VCaP (cell line): ENCODE measurements around the gene INTS6.

Source experiments
- H3K27ac ChIP-seq: fragments of 450-650 bp; 2 replicates; pipeline ENCODE4 v1.5.1; 2017
- TF ChIP-seq, protein P1 (sequence below): fragments of 450-650 bp; conservative IDR thresholded peaks from 2 replicates; pipeline ENCODE4 v1.5.1; 2017; ENCODE audit warnings: mild to moderate bottlenecking, moderate library complexity

Gene INTS6

DNA sequence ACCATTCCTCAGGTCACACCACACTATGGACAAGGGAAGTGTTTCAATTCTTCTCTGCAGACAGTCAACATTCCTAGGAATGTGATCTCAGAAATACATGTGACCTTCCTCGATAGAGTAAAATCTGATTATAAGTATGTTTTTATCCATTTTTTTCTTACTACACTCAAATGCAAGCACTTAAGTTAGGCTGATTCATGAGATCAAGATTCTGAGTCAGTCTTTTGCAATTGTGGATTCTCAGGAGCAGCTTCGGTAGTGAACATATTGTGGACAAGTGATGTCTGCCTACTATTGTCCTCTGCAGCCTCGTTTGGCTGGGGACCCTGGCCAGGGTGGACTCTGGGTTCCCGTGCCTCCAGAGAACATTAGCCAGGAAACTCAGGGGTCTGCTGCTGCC lies 110.1 kb downstream of the INTS6 start:
- TF ChIP-seq, protein P1, sequence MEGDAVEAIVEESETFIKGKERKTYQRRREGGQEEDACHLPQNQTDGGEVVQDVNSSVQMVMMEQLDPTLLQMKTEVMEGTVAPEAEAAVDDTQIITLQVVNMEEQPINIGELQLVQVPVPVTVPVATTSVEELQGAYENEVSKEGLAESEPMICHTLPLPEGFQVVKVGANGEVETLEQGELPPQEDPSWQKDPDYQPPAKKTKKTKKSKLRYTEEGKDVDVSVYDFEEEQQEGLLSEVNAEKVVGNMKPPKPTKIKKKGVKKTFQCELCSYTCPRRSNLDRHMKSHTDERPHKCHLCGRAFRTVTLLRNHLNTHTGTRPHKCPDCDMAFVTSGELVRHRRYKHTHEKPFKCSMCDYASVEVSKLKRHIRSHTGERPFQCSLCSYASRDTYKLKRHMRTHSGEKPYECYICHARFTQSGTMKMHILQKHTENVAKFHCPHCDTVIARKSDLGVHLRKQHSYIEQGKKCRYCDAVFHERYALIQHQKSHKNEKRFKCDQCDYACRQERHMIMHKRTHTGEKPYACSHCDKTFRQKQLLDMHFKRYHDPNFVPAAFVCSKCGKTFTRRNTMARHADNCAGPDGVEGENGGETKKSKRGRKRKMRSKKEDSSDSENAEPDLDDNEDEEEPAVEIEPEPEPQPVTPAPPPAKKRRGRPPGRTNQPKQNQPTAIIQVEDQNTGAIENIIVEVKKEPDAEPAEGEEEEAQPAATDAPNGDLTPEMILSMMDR: no peak
- no peak overlapping the region for H3K27ac ChIP-seq

DNA sequence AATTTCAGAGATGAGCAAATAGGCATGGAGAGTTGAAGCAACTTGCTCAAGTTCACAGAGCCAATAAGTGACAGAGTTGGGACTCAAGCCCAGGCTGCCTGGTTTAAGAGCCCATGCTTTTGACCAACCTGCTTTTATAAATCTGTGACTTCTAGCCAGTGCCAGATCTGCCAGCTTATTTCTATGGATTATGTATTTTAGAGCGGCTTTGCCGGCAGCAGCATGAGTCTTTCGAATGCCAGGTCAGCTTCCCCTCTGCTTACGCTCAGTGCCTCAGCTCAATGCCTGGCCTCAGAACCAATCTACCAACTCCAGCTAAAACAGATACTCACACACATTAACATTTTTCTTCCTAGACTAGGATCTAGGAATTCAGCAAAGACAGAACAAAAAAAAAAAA lies 111.0 kb downstream of the INTS6 start:
- no peak overlapping the region for H3K27ac ChIP-seq
- TF ChIP-seq, protein P1: no peak

DNA sequence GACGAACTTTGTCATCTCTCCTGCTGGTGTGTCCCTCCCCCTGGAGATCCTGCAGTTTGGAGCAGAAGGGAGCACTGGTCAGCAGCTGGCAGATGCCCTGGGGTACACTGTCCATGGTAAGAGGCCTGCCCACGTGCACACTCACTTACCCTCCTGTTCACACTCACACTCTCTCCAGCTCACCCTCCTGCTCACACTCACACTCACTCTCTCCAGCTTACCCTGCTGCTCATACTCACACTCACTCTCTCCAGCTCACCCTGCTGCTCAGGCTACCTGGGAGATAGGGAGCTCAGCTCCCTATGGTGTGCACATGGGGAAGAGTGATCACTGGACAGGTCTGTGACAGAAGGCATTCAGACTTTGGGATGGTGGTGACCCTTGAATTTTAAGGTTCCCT lies 111.6 kb downstream of the INTS6 start:
- TF ChIP-seq, protein P1: no peak
- H3K27ac ChIP-seq: no peak overlapping the region

DNA sequence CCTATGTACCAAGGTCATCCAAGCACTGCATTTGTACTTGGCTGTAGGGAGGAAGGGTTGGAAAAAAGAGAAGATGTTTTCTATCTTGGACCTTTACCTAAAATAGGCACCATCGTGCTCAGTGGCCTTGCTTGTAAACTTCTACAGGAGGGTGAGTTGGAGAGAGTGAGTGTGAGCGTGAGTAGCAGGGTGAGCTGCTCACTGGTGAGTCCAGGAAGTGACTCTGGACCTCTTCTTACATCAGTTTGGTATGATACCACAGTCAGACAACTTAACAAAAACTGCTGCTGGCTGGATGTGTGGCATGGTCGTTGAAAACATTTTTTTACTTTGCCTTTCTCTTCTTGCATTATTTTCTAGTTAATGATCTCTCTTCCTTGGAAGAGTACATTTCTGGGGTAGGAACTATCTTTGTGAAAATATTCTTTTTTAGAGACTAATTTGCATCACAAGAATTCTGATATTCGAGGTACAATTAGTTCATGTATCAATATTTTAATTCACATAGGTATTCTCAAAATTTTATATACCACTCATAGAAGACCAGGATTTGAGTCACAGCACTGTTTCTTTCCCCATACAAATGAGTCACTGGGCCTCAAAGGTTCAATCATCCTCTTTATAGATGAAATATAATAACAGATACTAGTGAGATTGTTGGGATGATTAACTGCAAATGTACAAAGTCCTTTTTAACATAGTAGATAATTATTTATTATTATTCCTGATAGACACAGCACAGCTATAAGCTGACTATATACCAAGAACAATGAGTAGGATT lies 112.7 kb downstream of the INTS6 start:
- H3K27ac ChIP-seq: no peak overlapping the region
- TF ChIP-seq, protein P1: no peak

DNA sequence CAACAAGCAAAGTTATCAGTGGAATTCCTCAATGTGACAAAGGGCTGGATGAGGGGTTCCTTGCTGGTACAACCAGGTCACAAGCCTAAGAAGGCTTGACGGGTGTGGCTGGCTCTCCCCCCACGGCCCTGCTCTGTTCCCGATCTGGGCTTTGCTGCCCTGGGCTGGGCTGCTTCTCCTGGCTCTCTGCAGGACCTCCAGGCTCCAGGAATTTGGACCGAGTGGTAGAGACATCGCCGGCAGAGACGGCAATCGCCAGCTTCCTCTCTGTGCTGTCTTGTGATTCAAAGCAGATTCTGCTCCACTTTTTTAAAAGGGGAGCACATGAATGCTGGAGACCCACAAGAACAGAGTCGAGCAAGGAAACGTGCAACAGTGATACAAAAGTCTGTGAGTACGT lies 113.5 kb downstream of the INTS6 start, which contains the start of gene SERPINE3:
TSS of gene SERPINE3 (plus strand) at position 338 of the 400 bp plus-strand sequence. CDS start 1,401 bp downstream, outside the sequence.
- no peak within 1 kb of the TSS for H3K27ac ChIP-seq
- TF ChIP-seq, protein P1: no peak

DNA sequence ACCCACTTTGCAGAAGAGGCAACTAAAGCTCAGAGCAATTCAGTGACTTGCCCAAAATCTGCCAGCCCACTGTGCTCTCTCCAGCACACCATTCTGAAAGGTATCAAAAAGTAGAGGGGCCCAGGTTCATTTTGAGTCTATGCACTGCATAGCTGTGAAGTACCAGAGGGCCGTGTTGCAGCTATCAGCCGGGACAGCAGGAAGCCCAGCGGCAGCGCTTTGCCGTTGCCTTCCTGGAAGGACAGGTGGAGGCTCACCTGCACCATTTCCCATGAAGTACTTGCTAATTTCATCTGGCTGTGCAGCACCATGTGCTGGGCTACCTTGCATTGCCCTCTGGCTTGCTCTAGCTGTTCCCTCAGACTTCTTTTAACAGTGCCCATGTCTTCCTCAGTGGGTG lies 116.1 kb downstream of the INTS6 start:
- TF ChIP-seq, protein P1: no peak
- no peak overlapping the region for H3K27ac ChIP-seq

DNA sequence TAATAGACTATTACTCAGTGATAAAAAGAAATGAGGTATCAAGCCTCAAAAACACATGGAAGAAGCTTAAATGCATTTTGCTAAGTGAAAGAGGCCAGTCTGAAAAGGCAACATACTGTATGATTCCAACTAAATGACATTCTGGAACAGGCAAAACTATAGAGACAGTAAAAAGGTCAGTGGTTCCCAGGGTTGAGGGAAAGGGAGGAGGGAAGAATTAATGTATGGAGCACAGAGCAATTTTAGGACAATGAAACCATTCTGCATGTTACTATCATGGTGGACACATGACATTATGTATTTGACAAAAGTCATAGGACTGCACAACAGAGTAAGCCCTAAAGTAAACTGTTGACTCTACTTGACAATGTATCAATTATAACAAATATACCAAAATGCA lies 119.0 kb downstream of the INTS6 start:
- TF ChIP-seq, protein P1: no peak
- H3K27ac ChIP-seq: no peak overlapping the region
